GM19397 (cell line): ENCODE data around the gene GJB2.

Source experiments
- ATAC-seq: cut with Tn5 transposase; IDR thresholded peaks from one replicate; pipeline ENCODE4 v1.9.1; 2021; ENCODE audit warnings: mild to moderate bottlenecking, moderate library complexity; ENCODE audit not compliant: unreplicated experiment

Gene GJB2

GRCh38 chr13:20192836-20193161 lies at the start of gene GJB2:
Gene GJB2 (minus strand): TSS chr13:20192938. CDS start chr13:20189581, 3,357 bp downstream.
- ATAC-seq, result no peak

- no peak for ATAC-seq
Measured at GRCh38 chr13:20241593-20241992, 48.9 kb upstream of the GJB2 start.

GRCh38 chr13:20239748-20240147 lies 47.0 kb upstream of the GJB2 start:
- ATAC-seq, result no peak

- no peak for ATAC-seq
Measured at GRCh38 chr13:20232556-20233277, 40.0 kb upstream of the GJB2 start.

DNA sequence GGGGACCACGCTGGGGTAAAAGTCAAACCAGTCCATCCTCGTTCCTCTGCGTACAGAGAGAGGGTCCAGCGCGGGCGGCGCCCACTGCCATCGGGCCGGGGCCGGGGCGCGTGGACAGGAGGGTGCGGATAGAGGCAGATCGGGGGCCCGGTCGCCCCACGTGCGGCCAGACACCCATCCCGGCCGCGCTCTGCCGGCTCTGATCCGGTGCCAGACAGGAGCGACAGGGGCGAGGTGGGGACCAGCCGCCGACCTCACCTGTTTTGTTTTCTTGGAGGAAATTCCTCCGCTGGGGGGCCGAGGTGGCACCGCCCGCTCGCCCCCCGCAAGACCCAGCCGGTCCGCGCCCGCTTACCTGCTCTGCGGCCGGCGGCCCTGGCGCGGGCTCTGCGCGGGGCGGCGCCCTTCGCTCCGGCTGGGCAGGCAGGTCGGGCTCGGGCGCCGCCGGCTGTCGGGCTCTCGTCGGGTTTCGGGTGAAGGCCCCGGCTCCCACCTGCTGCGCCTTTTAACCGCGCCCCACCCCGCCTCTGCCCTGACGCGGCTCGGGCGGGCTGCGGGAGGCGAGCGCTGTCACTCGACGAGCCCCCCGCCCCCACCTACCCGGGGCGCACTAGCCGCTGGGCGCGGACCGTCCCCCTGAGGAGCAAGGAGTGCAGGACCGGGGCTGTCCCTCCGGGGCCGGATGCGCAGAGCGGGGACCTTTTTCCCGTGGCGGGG lies 39.3 kb upstream of the GJB2 start, which contains the start of gene GJB6:
Gene GJB6, minus strand, starts transcription at position 481 of the 717 bp plus-strand sequence. CDS start 8,839 bp downstream, outside the sequence.
- no peak for ATAC-seq

GRCh38 chr13:20230913-20231838 lies 38.4 kb upstream of the GJB2 start:
- ATAC-seq, result no peak

GRCh38 chr13:20227730-20228129 lies 35.0 kb upstream of the GJB2 start:
- no peak for ATAC-seq

GRCh38 chr13:20227288-20227687 lies 34.5 kb upstream of the GJB2 start:
- no peak for ATAC-seq

DNA sequence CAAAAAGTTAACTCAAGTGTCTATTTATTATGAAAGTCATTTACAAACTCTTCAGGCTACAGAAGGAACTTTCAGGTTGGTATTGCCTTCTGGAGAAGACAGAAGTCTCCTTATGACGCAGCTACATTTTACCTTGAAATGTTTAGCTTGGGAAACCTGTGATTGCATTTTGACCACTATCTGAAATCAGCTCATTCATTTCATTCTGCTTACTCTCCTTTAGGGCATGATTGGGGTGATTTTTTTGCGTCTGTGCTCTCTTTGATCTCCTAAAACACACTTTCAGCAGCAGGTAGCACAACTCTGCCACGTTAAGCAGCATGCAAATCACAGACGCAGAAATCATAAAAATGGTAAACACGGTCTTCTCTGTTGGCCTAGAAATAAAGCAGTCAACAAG lies 29.8 kb upstream of the GJB2 start:
- no peak for ATAC-seq

GRCh38 chr13:20221772-20222171 lies 29.0 kb upstream of the GJB2 start:
- ATAC-seq, result no peak

DNA sequence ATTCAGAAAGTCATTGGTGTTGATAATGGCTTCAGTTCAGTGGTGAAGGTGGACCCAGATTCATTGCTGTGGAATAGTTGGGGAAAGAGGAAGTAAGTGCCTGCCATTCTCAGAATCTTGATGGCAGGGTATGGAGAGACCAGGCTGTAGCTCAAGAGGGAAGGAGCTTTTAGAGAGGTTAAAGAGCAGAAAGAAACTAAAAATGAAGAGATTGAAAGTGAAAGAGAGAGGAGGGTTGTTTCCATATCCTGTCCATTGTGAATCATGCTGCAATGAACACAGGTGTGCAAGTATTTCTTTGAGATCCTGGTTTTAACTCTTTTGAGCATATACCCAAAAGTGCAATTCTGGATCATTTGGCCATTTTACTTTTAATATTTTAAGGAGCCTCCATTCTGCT lies 26.8 kb upstream of the GJB2 start:
- peak; percentile 86 for ATAC-seq

DNA sequence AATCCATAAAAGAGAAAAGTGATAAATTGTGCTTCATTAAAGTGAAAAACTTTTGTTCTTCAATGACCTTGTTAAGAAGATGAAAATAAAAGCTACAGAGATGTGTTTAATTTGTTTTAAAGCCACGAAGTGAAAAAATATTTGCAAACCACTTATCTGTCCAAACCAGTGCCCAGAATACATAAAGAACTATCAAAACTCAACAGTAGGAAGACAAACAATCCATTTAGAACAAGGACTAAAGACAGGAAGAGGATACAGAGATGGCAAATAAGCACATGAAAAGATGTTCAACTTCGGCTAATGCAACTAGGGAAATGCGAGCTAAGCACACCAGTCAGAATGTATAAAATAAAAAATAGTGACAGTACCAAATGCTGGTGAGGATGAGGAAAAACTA lies 24.4 kb upstream of the GJB2 start:
- no peak for ATAC-seq

GRCh38 chr13:20209948-20210347 lies 17.2 kb upstream of the GJB2 start:
- ATAC-seq, result no peak

- ATAC-seq, result no peak
Measured at GRCh38 chr13:20206698-20207235, 14.0 kb upstream of the GJB2 start.

DNA sequence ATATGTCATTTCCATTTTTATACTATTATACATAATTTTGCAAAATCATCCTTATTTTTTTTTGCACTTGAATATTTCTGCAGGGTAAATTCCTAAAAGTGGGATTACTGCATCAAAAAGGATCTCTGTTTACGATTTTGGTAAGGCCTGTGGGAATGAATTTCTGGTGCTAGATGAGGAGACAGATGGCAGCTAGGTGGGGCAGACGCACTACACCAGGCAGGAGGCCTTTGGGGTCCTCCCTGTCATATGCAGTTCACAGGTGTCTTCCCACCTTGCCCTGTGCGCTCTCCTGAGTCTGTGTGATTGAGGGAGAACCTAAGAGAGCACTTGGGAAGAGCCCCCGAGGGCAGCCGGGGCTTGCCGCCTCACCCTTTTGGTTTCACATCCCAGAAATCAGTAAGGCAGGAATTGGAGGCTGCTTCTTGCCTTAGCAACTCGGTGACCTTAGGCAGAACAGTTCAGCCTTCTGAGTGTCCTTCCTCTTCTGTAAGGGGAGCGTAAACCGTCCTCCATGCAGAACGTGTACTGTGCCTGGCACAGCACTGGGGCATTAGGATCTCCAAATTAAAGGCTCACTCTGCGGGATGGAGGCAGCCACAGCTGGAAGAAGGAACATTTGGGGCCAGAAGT lies 13.4 kb upstream of the GJB2 start:
- no peak for ATAC-seq

DNA sequence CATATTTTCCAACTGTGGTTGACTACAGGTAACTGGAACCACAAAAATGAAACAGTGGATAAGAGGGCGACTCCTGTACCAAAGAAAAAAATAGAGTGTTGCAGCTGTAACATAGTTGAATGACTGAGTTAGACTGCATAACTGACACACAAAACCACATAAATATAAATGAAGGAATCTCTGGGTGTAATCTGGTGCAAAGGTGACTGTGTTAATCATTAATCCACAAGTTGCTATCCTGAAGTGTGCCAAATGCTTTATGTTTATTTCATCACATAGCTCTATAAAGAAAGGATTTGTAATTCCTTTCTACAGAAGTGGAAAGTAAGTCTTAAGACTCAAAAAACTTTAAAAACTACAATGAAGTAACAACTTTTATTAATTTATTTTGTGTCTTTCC lies 6.0 kb upstream of the GJB2 start:
- no peak for ATAC-seq

DNA sequence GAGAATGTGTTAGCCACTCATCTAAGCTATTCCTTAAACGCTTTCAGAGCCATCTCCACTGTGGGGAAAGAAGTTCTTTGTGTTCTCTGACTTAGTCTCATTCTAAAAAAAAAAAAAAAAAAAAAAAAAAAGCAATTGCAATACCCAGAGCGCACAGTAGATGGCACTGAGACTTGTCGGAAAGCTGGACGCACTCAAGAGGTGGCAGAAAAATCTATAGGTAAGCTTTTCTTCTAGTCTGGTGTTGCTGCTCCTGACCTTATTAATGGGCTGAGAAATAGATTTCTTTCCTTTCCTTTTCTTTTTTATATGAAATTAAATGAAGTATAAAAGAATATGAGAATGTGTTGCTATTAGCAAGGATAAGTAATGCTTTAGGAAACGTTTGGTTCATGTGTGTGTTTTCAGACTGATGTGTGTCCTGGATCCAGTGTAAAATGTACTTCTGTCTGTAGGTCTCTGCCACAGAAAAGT lies 4.7 kb upstream of the GJB2 start:
- ATAC-seq, result no peak

- no peak for ATAC-seq
Measured at GRCh38 chr13:20195801-20196200, 3.1 kb upstream of the GJB2 start.

GRCh38 chr13:20193907-20194631 lies 1.3 kb upstream of the GJB2 start:
- ATAC-seq, result no peak
